A673 (cell line): ENCODE measurements around the gene MDM4. TPM values are rescaled to one million over a fixed set of nuclear protein-coding genes. Genes with fewer than 3 reads are reported as not detected.

ENCODE experiments used
- BruUV-seq: library from RNA; stranded (reverse); fragments of 400-500 nt; replicated peaks from 2 replicates; lab custom pipeline; 2021; lab: Mats Ljungman, UMichigan
- CTCF ChIA-PET: fragments of 300-600 bp; sonication (Branson Sonifier 250); formaldehyde crosslinking; loops from one replicate; lab custom pipeline; 2022; ENCODE audit warnings: antibody characterized with exemption; lab: Charles Lee
- POLR2A ChIA-PET: fragments of 300-600 bp; sonication (Branson Sonifier 250); formaldehyde crosslinking; loops from one replicate; lab custom pipeline; 2022; ENCODE audit warnings: antibody characterized with exemption; ENCODE audit not compliant: low non-redundant PET; lab: Charles Lee
- DNase-seq: peaks from one replicate; pipeline ENCODE4 v3.0.0-alpha.2; 2015; ENCODE audit warnings: low spot score
- H3K27ac ChIP-seq: fragments of 200-600 bp; sonication (generic); 2 replicates; pipeline ENCODE4 v1.5.1; 2016; ENCODE audit warnings: mixed run types, low read depth, mild to moderate bottlenecking, mixed read lengths, antibody characterized with exemption, low read length; ENCODE audit not compliant: poor library complexity, severe bottlenecking
- H3K27me3 ChIP-seq: fragments of 200-600 bp; sonication (generic); replicated peaks from 2 replicates; pipeline ENCODE4 v1.6.1; 2017; ENCODE audit warnings: mixed run types, low read depth, mild to moderate bottlenecking, mixed read lengths, antibody characterized with exemption, low read length; ENCODE audit not compliant: insufficient read depth, poor library complexity
- H3K36me3 ChIP-seq: fragments of 200-600 bp; sonication (generic); 2 replicates; pipeline ENCODE4 v1.6.1; 2016; ENCODE audit warnings: mixed run types, mild to moderate bottlenecking, mixed read lengths, antibody characterized with exemption, low read length; ENCODE audit not compliant: insufficient read depth, poor library complexity, severe bottlenecking
- H3K4me1 ChIP-seq: fragments of 200-600 bp; sonication (generic); 2 replicates; pipeline ENCODE4 v1.6.1; 2017; ENCODE audit warnings: mixed run types, mild to moderate bottlenecking, mixed read lengths, antibody characterized with exemption, low read length; ENCODE audit not compliant: insufficient read depth, poor library complexity, severe bottlenecking
- H3K4me3 ChIP-seq: fragments of 200-600 bp; sonication (generic); 2 replicates; pipeline ENCODE4 v1.5.1; 2016; ENCODE audit warnings: low read depth, mixed run types, mild to moderate bottlenecking, mixed read lengths, low read length; ENCODE audit not compliant: poor library complexity, severe bottlenecking
- H3K9me3 ChIP-seq: fragments of 200-600 bp; sonication (generic); 2 replicates; pipeline ENCODE4 v1.6.1; 2016; ENCODE audit warnings: mixed run types, low read depth, mild to moderate bottlenecking, mixed read lengths, antibody characterized with exemption, low read length; ENCODE audit not compliant: poor library complexity, severe bottlenecking
- CTCF ChIP-seq: fragments of 300-800, 200-600 bp; sonication (generic); conservative IDR thresholded peaks from 2 replicates; pipeline ENCODE4 v1.5.1; 2017; ENCODE audit warnings: low read depth, mild to moderate bottlenecking, antibody characterized with exemption, low read length, moderate library complexity, mixed read lengths
- EZH2 ChIP-seq: fragments of 200-600 bp; sonication (generic); IDR thresholded peaks from 2 replicates; pipeline ENCODE4 v1.6.1; 2017; ENCODE audit warnings: borderline replicate concordance, low read depth, mild to moderate bottlenecking, mixed read lengths, antibody characterized with exemption, low read length; ENCODE audit not compliant: poor library complexity, severe bottlenecking
- intact Hi-C: fragments of 100-400 bp; cut with micrococcal nuclease; formaldehyde crosslinking; loops from one replicate; pipeline ENCODE4 v1.10.0; 2022; ENCODE audit not compliant: unreplicated experiment
- total RNA-seq: library from RNA; stranded (reverse); gene quantifications from 2 replicates; pipeline ENCODE4 v1.2.3, GENCODE V29; 2021

MDM4 gene
- total RNA-seq, 1 experiment from 2014 or later = 71.3 TPM

GRCh38 chr1:204578867-204579664 is 62.9 kb downstream of the MDM4 start:
- Histone ChIP-seq H3K4me3 (no peak overlapping the region), H3K4me1 (no peaks in the 10 kb centered on the region), H3K36me3 (no peaks in the 10 kb centered on the region), H3K9me3 (no peaks in the 10 kb centered on the region), H3K27me3 (no peaks in the 10 kb centered on the region), H3K27ac (no peak overlapping the region)
- no peak for TF ChIP-seq CTCF
- no peak for TF ChIP-seq EZH2
- ChIA-PET CTCF (no interaction called here), POLR2A (no interaction called here)
- intact Hi-C loops = loop anchor here (10.0 kb wide), 1 partner anchor 366 kb away; no protein-coding TSS in a partner anchor
- peak; percentile 49 for DNase-seq
- BruUV-seq = no TSS peak

- Histone ChIP-seq H3K4me1 (no peaks in the 10 kb centered on the region), H3K36me3 (no peaks in the 10 kb centered on the region), H3K27me3 (no peaks in the 10 kb centered on the region), H3K27ac (no peak overlapping the region), H3K4me3 (no peak overlapping the region), H3K9me3 (no peaks in the 10 kb centered on the region)
- no TSS peak for BruUV-seq
- TF ChIP-seq EZH2 = no peak
- TF ChIP-seq CTCF = no peak
- DNase-seq = no peak
- ChIA-PET CTCF (interaction anchor here (0.5 kb wide), 1 partner anchor 182 kb away, joined by 3 read pairs; no protein-coding TSS in a partner anchor), POLR2A (no interaction called here)
- intact Hi-C loops = loop anchor here (10.0 kb wide), 1 partner anchor 365 kb away; no protein-coding TSS in a partner anchor
Observed at GRCh38 chr1:204579681-204580080, 63.5 kb downstream of the MDM4 start.

GRCh38 chr1:204580862-204581261 is 64.7 kb downstream of the MDM4 start:
- no peak for DNase-seq
- Histone ChIP-seq H3K4me1 (no peaks in the 10 kb centered on the region), H3K4me3 (no peak overlapping the region), H3K9me3 (no peaks in the 10 kb centered on the region), H3K27me3 (no peaks in the 10 kb centered on the region), H3K27ac (no peak overlapping the region), H3K36me3 (no peaks in the 10 kb centered on the region)
- BruUV-seq = no TSS peak
- intact Hi-C loops = no loop called here
- ChIA-PET POLR2A (no interaction called here), CTCF (interaction anchor here (0.7 kb wide), 1 partner anchor 393 kb away, joined by 3 read pairs; no protein-coding TSS in a partner anchor)
- TF ChIP-seq CTCF (no peak), EZH2 (no peak)
